Stimulated activated CD4-positive, alpha-beta T cell treated with anti-CD3 and anti-CD28 coated beads, Interleukin-1b, Interleukin-23, amount 100 ng/mL, for 1 hour (primary cell): ENCODE data around the gene LRRC8D.
"Not testable (repeated sequence)": the region's sequence is repeated elsewhere in the genome, so short reads cannot be mapped to it uniquely, and the experiment has no call there.

Source experiments
- DNase-seq, 2 donors: peaks; one replicate each; pipeline ENCODE4 v3.0.0-alpha.2; 2020; ENCODE audit warnings: low read depth in 2 of 2

LRRC8D gene

GRCh38 chr1:89958851-89959654, 138.2 kb downstream of the LRRC8D start:
- DNase-seq = no peak

DNA sequence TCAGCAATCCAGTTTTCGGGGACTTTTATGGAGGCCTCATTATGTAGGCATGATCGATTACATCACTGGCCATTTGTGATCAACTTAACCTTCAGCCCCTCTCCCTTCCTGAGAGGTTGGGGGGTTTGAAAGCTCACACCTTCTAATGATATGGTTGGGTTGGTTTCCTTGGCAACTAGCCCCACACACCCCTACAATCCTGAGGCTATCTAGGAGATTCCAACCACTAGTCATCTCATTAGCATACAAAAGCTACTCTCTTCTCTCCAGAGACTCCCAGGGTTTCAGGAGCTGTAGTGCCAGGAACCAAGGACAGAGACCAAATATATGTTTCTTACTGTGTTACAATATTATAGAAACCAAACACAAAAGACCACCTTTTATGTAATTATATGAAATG, 138.9 kb downstream of the LRRC8D start:
- no peak for DNase-seq

- no peak for DNase-seq
Observed at GRCh38 chr1:89962024-89962741, 141.4 kb downstream of the LRRC8D start.

GRCh38 chr1:89962742-89963075, 141.9 kb downstream of the LRRC8D start:
- DNase-seq = no peak

- no peak for DNase-seq
Observed at GRCh38 chr1:89965193-89965768, 144.4 kb downstream of the LRRC8D start.

DNA sequence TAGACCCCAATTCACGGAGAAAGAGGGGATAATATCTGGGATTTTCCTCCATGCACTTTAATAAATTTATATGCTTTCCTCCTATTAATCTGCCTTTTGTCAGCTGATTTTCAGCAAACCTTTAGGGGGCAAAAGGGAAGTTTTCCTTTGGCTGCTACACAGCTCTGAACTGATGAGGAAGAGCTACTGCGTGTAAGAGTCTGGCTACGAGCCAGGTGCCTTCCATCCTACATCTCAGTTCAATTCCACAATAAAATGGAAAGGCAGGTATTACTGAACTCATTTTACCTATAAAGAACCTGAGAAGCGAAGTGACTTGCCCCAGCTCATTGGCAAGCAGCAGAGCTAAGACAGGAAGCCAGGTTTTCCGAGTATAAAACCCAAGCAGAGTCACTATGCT, 145.8 kb downstream of the LRRC8D start:
- no peak for DNase-seq

- DNase-seq = no peak
Observed at GRCh38 chr1:89971600-89971999, 150.8 kb downstream of the LRRC8D start.

- DNase-seq = no peak
Observed at GRCh38 chr1:89972024-89972423, 151.2 kb downstream of the LRRC8D start.

DNA sequence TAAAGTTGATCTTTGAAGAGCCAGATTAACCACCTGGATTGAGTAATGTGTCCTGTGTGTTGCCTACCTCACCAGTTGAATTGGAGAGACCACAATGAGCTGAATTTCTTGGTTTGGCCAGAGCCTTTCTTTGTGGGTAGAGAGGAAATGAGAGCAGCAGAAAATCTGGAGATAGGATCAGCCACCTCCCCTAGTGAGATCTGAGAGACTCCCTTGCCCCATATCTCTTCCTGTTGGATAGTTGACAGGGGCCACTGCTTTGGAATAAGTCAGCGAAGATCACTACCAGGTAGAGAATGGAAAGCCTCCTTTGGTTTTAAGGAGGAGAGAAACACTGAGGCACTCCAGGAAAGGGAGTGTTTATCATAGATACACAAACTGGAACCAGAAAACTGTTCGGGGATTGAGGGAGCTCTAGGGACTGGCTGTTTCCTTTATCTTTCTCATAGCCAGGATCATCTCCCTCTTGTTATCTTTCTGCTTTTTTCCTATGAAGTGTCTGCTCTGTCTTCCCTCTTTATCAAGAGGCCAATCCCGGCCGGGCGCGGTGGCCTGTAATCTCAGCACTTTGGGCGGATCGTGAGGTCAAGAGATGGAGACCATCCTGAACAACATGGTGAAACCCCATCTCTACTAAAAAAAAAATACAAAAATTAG, 152.8 kb downstream of the LRRC8D start:
- DNase-seq = no peak

DNA sequence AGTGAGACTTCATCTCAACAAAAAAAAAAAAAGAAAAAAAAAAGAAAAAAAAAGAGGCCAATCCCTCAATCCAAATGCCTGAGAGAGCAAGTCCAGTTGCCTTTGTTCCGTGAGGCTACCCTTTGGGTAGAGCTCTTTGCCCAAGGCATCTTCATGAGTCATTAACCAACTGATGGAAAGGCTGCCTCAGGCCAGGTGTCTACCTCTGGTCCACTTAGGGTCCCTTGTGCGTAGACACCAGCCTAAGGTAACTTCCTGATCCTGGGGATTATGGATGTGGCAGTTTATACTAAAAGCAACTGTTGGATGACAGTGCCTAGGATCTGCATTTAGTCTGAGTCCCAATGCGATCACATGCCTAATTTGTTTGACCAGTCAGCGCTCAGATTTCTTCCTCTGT, 153.4 kb downstream of the LRRC8D start:
- DNase-seq = no peak

DNA sequence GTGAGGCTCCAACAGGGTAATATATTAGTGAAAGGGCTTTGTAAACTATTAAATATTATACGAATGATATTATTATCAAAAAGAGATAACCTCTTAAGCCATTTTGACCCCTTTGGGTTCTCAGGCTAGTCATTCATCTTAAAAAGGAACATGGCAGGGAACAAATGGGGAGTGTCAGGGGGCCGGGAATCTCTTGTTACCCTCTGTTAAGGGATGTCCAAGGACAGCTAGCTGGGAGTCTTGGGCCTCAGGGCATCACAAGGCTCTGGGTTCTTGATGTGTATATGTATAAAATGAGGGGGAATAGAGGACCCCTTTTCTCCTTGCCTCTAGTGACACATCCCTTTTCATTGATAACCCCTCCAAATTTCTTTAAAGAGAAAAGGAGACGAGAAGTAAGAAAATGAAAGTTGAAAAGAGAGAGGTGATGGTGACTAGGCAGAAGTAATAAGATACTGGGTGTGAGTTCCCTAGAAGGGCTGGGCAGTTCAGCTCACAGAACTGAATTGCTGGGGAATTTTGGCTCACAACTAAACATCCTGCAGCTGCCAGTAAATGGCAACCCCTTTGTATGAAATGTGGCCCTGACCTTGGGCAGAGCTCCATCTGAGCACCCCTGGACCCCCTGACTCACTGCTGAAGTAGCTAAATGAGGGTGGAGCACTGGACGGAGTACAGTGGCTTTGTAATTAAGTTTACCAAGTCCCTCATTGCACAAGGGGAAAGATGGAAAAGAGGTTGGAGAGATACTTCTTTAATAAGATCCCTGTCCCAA, 154.1 kb downstream of the LRRC8D start:
- DNase-seq = no peak

DNA sequence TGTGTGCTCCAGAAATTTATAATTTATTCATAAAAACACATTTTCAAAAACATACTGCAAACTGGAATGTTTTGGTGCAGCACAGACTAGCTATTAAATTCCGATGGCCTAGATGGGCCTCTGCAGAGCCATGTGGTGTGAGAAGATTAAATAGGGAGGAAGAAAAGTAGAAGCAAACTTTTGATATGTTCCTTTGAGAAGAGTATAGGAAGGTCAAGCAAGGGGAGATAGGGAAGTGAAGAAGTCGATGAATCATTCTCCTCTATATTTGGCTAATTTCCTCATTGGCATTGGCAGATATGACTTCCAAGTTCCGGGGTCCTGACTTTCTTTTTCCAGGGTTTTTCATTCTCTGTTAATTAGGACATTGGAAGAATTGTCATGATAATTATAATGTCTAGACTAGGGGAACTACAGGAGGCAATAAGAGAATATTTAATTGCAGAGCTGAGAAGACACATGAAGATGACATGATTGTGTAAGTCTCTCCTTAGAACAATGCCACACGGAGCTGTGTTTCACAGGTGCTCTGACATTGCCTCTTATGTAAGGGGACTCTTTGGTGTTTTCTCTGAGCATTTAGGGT, 154.8 kb downstream of the LRRC8D start:
- DNase-seq = no peak

DNA sequence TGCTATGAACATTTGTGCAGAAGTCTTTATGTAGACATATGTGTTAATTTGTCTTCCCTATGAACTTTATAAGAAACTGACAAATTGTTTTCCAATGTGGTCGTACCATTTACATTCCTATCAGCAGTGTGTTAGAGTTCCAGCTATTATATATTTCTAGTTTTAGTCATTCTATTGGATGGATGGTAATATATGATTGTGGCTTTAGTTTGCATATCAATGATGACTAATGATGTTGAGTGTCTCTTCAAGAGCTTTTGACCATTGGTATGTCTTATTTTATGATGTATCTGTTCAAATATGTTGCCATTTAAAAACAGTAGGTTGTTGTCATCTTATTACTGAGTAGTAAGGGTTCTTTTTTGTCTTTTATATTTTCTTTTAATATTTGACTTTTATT, 157.9 kb downstream of the LRRC8D start:
- DNase-seq = no peak

GRCh38 chr1:89980605-89981004, 159.8 kb downstream of the LRRC8D start:
- DNase-seq = no peak

DNA sequence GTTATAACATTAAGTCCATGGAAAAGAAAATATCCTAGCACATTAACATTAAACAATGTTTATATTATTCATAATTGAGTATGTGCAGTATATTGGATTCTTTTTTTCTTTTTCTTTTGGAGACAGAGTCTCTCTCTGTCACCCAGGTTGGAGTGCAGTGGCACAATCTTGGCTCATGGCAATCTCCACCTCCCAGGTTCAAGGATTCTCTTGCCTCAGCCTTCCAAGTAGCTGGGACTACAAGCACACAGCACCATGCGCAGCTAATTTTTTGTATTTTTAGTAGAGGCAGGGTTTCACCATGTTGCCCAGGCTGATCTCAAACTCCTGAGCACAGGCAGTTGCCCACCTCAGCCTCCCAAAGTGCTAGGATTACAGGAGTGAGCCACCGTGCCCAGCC, 162.0 kb downstream of the LRRC8D start:
- DNase-seq = not testable (repeated sequence)

DNA sequence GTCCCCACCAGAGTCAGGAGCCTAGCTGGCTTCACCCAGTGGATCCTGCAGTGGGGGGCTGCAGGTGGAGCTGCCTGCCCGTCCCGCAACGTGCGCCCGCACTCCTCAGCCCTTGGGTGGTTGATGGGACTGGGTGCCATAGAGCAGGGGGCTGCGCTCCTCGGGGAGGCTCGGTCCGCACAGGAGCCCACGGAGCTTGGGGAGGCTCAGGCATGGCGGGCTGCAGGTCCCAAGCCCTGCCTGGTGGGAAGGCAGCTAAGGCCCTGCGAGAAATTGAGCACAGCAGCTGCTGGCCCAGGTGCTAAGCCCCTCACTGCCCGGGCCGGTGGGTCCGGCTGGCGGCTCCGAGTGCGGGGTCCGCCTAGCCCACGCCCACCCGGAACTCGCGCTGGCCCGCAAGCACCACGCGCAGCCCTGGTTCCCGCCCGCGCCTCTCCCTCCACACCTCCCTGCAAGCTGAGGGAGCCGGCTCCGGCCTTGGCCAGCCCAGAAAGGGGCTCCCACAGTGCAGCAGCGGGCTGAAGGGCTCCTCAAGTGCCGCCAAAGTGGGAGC, 163.8 kb downstream of the LRRC8D start:
- DNase-seq = not testable (repeated sequence)

DNA sequence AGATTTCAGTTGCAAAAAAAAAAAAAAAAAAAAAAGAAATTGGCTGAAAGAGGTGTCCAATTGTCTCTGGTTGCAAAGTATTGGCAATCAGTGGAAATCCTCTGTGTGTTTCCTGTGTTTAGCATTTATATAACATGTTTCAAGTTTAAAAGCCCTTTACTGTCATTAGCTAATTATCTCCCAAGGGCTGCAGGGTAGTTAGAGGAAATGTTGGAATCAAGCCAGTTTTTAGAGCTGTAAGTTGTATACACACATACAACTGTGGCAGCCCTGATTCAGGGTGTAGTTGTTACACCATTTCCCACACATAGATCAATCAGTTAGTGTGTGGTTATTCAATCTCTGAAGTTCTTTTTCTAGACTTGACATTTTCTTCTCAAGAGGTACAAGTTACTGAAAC, 165.2 kb downstream of the LRRC8D start:
- no peak for DNase-seq
